ENCODE measurements around the gene ZNF407. TPM values are rescaled to one million over a fixed set of nuclear protein-coding genes. Genes with fewer than 3 reads are reported as not detected.
A peak's percentile ranks its signal among the peaks of the same experiment; 100 is the strongest.

The ZNF407 gene
- total and polyA plus RNA-seq, 2 of the 13 experiments (the other 11 are each of a cell fraction or from before 2014, with no cell fraction given), result 2.3 to 8.7 TPM

DNA sequence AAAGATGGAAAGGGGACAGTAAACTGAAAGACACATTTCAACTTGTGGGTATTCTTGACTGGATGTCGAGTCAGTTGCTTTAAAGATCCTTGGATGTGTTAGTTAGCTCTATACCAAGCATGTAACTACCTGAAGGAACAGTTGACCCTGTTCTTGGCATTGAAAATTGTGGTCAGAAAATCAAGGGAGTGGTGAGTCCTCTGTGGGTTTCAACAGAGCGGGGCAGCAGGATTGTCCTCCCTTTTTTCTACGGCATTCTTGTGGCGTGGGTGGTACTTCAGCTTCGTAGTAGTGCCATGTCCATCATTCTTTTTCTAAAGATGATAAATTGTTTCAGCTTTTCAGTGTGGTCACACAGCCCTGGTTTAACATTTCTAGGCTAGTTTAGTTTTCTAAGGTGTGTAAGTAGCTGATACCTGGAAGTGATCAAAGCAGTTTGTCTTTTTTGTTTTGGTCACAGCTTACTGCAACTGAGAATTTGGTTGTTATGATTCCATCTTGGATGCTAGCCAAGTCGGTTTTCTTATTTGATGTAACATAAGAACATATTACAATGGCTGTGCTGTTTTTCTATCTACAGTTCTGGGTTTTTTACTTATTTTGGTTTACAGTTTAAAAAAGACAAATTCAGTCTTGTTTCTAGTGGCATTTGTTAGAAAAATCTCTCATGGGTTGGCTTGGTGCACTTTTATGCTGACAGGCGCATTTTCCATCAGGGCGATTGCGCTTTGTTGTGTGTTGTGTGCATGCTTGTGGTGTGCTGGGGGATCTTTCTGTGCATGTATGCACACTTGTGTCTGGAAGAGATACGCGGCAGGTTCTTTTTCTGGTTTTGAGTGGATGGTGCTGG lies 84.7 kb downstream of the ZNF407 start:
- H3K27me3 ChIP-seq (ENCODE audit: control insufficient read depth in 1 of 2, insufficient read depth in 2 of 2, low read length in 2 of 2), result no peaks in the 10 kb centered on the region

GRCh38 chr18:74682991-74683297 lies 85.3 kb downstream of the ZNF407 start:
- H3K36me3 ChIP-seq (replicated peaks in 1 of 2; ENCODE audit: control insufficient read depth in 1 of 2, insufficient read depth in 2 of 2, low read length in 2 of 2), result no peaks in the 10 kb centered on the region
- DNase-seq (ENCODE audit: low spot score) (no peak), FAIRE-seq (no peak), ATAC-seq (no peak)
- no peaks in the 10 kb centered on the region for H3K9me3 ChIP-seq (ENCODE audit: low read length)
- no peaks in the 10 kb centered on the region for H4K20me1 ChIP-seq (ENCODE audit: insufficient read depth, low read length)
- WGBS (ENCODE audit: low lambda C conversion rate), result 100% methylated on average over 1 of the region's 1 CpG
- no peak overlapping the region for H2AFZ ChIP-seq (ENCODE audit: low read length)
- no peak overlapping the region for H3K9ac ChIP-seq (ENCODE audit: insufficient read depth, low read depth, low read length)
- in situ Hi-C loops (cut with HindIII; ENCODE audit: extremely low pct_ligation_motif_present, low pct_unique_long_range_greater_than_20kb) (no loop called here), intact Hi-C loops (cut with micrococcal nuclease; ENCODE audit: unreplicated experiment) (no loop called here)
- no TSS peak for BruUV-seq (replicated peaks)
- H3K79me2 ChIP-seq (ENCODE audit: insufficient read depth, low read length), result no peaks in the 10 kb centered on the region
- ChIA-PET CTCF (ENCODE audit: low intra/inter-chr PET ratio, low total read pairs) (no interaction called here), POLR2A (no interaction called here)
- H3K27me3 ChIP-seq (ENCODE audit: control insufficient read depth in 1 of 2, insufficient read depth in 2 of 2, low read length in 2 of 2), result no peaks in the 10 kb centered on the region
- TF ChIP-seq, protein P1, sequence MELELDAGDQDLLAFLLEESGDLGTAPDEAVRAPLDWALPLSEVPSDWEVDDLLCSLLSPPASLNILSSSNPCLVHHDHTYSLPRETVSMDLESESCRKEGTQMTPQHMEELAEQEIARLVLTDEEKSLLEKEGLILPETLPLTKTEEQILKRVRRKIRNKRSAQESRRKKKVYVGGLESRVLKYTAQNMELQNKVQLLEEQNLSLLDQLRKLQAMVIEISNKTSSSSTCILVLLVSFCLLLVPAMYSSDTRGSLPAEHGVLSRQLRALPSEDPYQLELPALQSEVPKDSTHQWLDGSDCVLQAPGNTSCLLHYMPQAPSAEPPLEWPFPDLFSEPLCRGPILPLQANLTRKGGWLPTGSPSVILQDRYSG (CRISPR knock-in tag; IDR thresholded peaks at IDR 0.05), result no peak
- TF ChIP-seq ZNF468 (CRISPR knock-in tag; IDR thresholded peaks at IDR 0.05) (no peak), ZNF616 (CRISPR knock-in tag; IDR thresholded peaks at IDR 0.05; ENCODE audit: low read depth) (no peak), MAFK (conservative IDR thresholded peaks at IDR 0.05 in 1 of 2, IDR thresholded peaks at IDR 0.05 in 1 of 2; ENCODE audit: low read length in 2 of 2) (peak in 1 of 2 experiments; percentile 22; a peak in 1 of 4 replicates), ATF4 (CRISPR knock-in tag; IDR thresholded peaks at IDR 0.05) (no peak), EEA1 (CRISPR knock-in tag; IDR thresholded peaks at IDR 0.05; ENCODE audit: borderline replicate concordance) (no peak), ZNF431 (CRISPR knock-in tag; IDR thresholded peaks at IDR 0.05; ENCODE audit: borderline replicate concordance, low read depth) (no peak), ATF7-NPFF (CRISPR knock-in tag; IDR thresholded peaks at IDR 0.05; ENCODE audit: low read depth) (no peak), ZBTB7A (CRISPR knock-in tag; IDR thresholded peaks at IDR 0.05) (no peak), ZNF451 (CRISPR knock-in tag; IDR thresholded peaks at IDR 0.05) (no peak), MAFF (IDR thresholded peaks at IDR 0.05; ENCODE audit: low read depth, low read length) (peak; percentile 34; the same call in 1 of the 2 replicates), NRL (CRISPR knock-in tag; IDR thresholded peaks at IDR 0.05; ENCODE audit: borderline replicate concordance) (no peak)
- TF ChIP-seq, protein P2, sequence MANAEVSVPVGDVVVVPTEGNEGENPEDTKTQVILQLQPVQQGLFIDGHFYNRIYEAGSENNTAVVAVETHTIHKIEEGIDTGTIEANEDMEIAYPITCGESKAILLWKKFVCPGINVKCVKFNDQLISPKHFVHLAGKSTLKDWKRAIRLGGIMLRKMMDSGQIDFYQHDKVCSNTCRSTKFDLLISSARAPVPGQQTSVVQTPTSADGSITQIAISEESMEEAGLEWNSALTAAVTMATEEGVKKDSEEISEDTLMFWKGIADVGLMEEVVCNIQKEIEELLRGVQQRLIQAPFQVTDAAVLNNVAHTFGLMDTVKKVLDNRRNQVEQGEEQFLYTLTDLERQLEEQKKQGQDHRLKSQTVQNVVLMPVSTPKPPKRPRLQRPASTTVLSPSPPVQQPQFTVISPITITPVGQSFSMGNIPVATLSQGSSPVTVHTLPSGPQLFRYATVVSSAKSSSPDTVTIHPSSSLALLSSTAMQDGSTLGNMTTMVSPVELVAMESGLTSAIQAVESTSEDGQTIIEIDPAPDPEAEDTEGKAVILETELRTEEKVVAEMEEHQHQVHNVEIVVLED (CRISPR knock-in tag; IDR thresholded peaks at IDR 0.05; ENCODE audit: borderline replicate concordance), result no peak
- no peak overlapping the region for H3K4me3 ChIP-seq (replicated peaks in 1 of 3; ENCODE audit: insufficient read depth in 1 of 3, low read depth in 2 of 3, low read length in 3 of 3)
- peaks cover 5% of the 10 kb centered on the region for H3K4me1 ChIP-seq (ENCODE audit: insufficient read depth, low read length)
- no peak overlapping the region for H3K27ac ChIP-seq (ENCODE audit: extremely low read length, insufficient read depth, low read length)
- H3K4me2 ChIP-seq (ENCODE audit: low read depth, low read length), result no peak overlapping the region

More for the DNA sequence above, 84.7 kb downstream of the ZNF407 start:
- Histone ChIP-seq H3K79me2 (ENCODE audit: insufficient read depth, low read length) (no peaks in the 10 kb centered on the region), H3K4me1 (ENCODE audit: insufficient read depth, low read length) (peaks cover 5% of the 10 kb centered on the region), H3K27ac (ENCODE audit: extremely low read length, insufficient read depth, low read length) (no peak overlapping the region), H2AFZ (ENCODE audit: low read length) (no peak overlapping the region), H3K36me3 (replicated peaks in 1 of 2; ENCODE audit: control insufficient read depth in 1 of 2, insufficient read depth in 2 of 2, low read length in 2 of 2) (no peaks in the 10 kb centered on the region), H4K20me1 (ENCODE audit: insufficient read depth, low read length) (no peaks in the 10 kb centered on the region), H3K9ac (ENCODE audit: insufficient read depth, low read depth, low read length) (no peak overlapping the region), H3K9me3 (ENCODE audit: low read length) (peaks cover 4% of the 10 kb centered on the region; the same call in 1 of the 2 replicates), H3K4me3 (replicated peaks in 1 of 3; ENCODE audit: insufficient read depth in 1 of 3, low read depth in 2 of 3, low read length in 3 of 3) (no peak overlapping the region), H3K4me2 (ENCODE audit: low read depth, low read length) (no peak overlapping the region)
- peak; percentile 66 for TF ChIP-seq MAFF (IDR thresholded peaks at IDR 0.05; ENCODE audit: low read depth, low read length)
- TF ChIP-seq MTA3 (CRISPR knock-in tag; IDR thresholded peaks at IDR 0.05), result no peak
- no peak for TF ChIP-seq ZNF121 (CRISPR knock-in tag; IDR thresholded peaks at IDR 0.05)
- TF ChIP-seq MAFK (conservative IDR thresholded peaks at IDR 0.05 in 1 of 2, IDR thresholded peaks at IDR 0.05 in 1 of 2; ENCODE audit: low read length in 2 of 2), result peak; percentile 63 to 81
- DNase-seq (ENCODE audit: low spot score), result no peak
- in situ Hi-C loops (cut with HindIII; ENCODE audit: extremely low pct_ligation_motif_present, low pct_unique_long_range_greater_than_20kb) (no loop called here), intact Hi-C loops (cut with micrococcal nuclease; ENCODE audit: unreplicated experiment) (no loop called here)
- ATAC-seq, result no peak
- BruUV-seq (replicated peaks), result no TSS peak
- 90% methylated on average over 11 of the region's 11 CpGs for WGBS (ENCODE audit: low lambda C conversion rate)
- POLR2A ChIA-PET, result no interaction called here
- no peak for FAIRE-seq
- CTCF ChIA-PET (ENCODE audit: low intra/inter-chr PET ratio, low total read pairs), result no interaction called here
